CD4-positive, alpha-beta T cell treated with Interleukin-4 for 4 hours (primary cell): ENCODE data around the gene CCDC85A.

Experiments used
- DNase-seq: peaks from one replicate; pipeline ENCODE4 v3.0.0-alpha.2; 2020

CCDC85A gene

DNA sequence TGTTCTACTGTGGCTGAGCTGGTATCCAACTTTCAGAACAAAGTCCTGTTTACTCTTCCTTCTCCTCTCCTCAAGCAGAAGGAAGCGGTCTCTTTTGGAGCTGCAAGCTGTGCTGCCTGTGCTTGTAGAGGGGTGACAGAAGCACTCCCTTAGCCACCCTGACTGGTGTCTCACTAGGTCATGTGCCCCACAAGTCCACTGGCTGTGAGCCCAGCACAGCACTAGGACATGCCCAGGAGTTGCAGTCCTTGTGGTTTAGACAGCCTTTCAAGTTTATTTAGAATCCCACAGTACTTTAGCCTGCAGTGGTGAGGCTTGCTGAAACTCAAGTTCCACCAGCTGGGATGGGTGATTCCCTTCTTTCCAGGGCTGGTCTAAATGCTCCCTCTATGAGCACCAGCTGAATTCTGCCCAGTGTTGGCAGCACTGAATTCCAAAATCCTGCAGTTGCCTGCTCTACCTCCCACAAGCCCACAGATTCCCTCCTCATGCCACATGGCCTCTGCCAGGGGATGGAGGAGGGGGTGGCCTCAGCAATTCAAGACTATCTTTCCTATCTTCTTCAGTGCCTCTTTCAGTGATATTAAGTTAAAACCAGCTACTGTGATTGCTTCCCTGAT lies 61.2 kb downstream of the CCDC85A start:
- DNase-seq = no peak

DNA sequence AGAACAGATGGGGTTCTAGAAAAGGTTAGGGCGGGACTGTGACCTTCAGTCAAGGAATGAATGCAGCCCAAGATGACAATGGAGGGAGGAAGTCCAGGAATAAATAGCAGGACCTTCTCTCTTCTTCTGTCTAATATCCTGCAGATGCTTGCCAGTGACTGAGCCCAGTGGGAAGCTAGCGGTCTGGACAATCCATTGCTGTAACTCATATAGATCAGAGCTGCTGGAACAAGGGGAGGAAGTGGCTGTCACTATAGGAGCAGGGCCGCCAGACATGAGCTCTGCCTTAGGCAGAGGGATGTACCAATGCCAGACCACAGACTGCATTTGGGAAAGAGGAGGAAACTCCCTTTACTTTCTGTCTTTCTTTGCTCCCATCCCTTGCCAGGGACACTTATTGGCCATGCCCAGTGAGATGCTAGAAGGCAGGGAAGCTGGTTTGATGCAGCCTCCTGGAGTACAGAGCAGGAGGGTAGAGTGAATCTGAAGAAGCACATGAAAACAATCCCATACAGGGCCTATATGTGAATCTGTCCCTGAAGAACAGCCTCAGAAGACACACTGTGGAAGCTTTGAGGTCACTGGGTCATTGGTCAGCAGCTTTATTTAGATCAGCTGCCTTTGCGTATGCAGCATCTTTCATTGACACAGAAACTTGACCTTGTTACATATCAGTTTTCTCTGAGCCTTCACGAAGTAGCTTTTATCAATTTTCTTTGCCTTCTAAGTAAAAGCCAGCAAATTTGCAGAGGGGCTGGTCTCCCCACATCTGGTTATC lies 65.4 kb downstream of the CCDC85A start:
- DNase-seq = no peak

DNA sequence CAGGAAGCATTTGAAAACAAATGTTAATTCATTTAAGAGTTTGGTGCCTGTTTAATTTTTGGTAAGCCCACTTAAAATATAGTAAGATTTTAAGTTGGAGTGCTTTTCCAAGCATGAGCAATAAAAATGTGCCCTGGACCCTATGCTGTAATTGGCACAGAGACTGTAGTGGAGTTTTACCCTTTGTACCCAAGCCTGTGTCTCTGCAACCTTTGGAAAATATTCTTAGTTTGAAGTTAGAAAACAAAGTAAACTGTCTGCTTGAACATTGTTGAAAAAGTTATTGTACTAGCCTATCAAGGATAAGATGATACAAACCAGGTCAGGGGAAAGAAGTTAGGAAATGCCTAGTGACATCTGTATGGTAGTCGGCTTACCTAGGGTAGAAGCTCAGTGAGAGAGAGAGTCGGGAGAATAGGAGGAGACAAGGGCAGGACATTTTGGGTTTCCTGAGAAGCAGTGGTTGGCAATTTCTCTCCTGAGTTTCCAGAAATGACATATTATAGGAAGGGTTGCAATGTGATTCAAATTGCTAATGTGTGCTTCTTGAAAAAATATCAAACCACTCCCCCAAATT lies 66.5 kb downstream of the CCDC85A start:
- DNase-seq = no peak

DNA sequence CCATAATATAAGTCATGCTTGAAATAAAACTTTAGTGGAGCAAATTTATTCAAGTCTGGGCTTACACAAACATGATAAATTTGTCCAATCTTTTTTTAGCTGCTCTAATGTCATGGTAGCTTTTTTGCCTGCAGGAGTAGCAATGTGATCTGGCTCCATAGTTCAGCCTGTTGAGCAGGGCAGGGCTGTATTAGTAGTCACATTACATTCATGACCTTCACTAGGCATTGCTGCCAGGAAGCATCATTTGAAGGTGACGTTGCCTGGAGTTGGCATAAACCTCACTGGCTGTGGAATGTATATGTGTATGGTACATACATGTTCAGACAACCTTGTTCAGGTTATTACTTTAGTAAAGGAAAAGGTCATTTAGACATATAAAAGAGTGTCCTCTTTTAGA lies 76.6 kb downstream of the CCDC85A start:
- no peak for DNase-seq

DNA sequence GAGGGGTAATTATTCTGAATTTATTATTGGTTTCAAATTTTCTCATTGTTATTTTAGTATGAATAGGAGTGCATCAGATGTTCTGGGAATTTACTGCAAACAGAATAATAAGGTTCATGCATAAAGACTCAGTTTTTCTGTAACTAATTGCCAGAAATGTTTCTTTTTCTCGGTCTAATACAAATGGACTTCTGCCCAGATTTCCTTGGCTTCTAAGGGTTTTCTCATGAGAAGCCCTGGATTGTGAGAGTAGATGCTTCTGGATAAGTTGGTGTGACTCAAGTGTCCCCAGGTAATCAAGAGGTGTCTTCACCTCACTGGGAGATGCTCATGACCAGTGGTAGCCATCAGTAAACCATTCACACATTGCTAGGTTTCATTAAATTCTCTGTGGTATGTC lies 78.5 kb downstream of the CCDC85A start:
- no peak for DNase-seq

DNA sequence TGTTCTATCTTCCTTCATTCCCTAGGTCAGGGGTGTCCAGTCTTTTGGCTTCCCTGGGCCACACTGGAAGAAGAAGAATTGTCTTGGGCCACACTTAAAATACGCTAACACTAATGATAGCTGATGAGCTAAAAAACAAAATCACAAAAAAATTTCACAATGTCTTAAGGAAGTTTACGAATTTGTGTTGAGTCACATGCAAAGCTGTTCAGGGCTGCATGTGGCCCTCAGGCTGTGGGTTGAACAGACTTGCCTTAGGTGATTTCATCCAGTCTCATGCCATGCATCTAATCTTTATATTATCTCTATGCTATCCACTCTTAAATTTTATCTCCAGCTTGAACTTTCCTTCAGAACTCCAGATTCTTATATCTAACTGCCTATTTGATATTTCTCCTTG lies 80.1 kb downstream of the CCDC85A start:
- no peak for DNase-seq

DNA sequence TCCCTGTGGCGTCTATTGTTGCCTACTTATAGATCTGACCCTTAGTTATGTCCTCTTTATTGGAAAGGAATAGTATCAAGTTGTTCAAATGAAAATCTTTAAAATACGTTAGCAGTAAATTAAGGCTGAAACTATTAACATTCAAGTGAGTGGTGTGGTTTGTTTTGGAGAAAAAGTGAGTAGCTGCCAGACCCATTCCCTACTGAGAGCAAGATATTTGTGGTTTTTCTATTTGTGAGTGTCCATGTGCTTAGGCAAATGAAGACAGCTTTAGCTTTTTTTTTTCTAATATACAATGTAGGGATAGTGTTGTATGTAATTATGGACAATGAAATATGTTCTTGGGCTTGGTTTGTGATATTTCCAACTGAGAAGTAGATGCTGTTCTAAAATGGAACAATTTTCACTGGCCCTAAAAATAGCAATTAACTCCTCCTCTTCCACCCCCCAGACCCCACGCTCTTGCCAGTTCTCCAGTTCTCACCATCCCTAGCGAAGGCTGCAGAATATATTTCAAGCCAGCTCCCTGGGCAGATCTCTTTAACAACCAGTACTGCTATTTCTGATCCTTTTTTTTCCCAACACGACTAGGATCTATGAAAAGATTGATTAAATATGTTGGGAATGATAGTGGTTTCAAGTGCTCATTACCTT lies 83.1 kb downstream of the CCDC85A start:
- DNase-seq = no peak

DNA sequence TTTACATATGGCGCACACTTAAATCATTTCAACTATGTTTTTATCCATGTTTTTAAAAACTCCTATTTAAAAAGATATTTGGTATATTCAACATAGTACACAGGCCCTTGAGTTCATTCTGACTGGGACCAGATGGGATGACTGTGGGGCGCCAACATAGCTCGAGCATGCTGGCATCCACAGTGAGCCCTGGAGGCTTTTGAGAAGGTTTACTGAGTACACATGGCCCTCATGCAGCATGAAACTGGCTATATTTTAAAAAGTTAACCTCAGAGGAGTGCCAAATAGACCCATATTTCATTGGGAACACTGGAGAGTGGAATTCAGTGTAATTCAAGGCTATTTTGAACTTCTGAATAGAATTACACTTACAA lies 83.6 kb downstream of the CCDC85A start:
- DNase-seq = no peak

DNA sequence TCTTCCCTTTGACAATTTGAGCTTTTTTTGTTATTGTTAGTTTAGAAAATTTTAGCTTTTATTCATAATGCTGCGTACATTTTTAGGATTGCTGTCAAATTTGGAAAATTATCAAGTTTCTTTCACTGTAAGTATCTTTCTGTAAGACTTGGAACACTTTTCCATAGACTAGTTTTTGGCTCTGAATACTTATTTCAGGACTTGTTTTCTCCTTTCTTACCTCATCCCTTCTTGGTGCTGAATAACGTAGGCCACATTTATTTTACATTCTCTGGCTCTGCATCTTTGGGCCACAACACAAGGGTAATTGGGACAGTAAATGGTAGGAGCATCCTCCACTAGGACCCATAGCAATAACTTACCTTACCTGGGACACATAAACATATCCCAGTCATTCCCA lies 85.1 kb downstream of the CCDC85A start:
- DNase-seq = no peak

DNA sequence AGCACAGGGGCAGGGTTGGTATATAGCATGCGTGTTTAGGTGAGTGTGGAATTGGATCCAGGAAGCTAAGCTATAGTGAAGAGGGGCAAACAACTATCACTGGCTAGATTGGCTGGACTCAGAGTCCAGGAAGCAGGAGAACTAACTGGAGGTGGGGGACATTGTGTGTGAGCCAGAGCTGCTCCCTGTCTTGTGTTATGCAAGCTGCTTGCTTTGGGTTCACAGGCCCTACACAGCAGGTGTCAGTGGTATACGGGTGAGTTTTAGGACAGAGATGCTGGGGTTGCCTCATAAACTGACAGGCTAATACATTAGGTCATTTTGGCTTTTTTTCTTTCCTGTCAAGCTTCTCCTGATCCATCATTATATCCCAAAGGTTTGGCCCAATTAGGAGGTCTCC lies 87.5 kb downstream of the CCDC85A start:
- no peak for DNase-seq

DNA sequence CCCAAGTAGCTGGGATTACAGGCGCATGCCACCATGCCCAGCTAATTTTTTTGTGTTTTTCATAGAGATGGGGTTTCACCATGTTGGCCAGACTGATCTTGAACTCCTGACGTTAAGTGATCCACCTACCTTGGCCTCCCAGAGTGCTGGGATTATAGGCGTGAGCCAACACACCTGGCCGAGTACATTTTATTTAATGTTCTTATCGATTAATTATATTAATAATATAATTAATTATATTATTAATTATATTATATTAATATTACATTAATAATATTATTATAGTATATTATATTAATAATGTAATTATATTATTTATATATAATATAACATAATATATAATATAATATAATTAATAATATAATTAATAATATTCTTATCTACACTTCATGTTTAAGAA lies 101.4 kb downstream of the CCDC85A start:
- DNase-seq = no peak

DNA sequence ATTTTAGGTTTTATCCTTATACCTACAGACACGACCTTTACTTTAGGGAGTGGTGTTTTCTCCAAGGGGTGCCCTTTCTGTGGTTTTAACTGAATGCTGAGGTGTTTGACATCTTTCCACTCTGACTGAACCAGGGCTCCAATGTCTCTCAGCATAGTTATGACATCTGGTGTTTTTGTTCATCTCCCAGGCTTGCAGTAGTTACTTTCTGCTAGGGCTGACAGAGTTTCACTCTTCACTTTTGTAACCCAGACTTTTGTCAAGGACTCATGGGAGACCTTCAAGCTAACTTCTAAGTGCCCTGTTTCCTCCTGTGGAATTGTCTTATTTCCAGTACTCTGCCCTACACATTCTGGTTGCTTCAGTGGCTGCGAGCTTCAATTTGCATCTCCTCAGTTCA lies 103.1 kb downstream of the CCDC85A start:
- no peak for DNase-seq

DNA sequence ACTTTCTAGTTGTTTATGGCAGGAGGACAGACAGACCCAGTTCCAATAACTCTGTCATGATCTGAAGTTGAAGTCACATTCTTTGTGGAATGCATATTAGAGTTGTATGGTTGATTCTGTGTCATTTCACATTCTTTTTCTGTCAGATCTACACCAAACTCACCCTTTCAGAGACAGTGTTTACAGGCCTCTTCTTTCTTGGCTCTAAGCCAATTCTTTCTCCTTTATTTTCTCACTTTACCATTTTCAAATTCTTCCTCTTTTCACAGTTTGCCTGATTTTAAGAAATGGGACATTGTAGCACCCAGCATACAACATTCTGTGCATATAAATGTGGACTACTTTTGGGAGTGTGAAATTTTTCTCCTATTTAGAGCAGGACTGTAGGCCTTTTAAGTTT lies 103.7 kb downstream of the CCDC85A start:
- no peak for DNase-seq

DNA sequence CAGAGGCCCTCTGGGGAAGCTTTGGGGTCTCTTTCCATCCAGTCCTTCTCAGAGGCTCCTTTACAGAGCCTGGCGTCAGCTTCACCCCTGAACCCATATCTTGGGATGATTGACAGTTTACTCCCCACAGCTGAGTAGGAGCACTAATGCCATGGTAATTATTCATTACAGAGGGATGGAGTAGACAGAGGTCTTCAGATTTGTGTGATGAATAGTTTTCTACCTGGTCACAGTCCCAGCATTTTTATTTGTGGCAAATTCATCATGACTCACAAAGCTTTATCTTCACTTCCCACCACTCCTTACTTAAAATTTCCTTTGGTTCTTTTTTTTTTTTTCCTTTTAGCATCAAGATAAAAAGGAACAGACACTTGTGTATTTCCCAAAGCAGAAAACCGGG lies 104.2 kb downstream of the CCDC85A start:
- DNase-seq = no peak

DNA sequence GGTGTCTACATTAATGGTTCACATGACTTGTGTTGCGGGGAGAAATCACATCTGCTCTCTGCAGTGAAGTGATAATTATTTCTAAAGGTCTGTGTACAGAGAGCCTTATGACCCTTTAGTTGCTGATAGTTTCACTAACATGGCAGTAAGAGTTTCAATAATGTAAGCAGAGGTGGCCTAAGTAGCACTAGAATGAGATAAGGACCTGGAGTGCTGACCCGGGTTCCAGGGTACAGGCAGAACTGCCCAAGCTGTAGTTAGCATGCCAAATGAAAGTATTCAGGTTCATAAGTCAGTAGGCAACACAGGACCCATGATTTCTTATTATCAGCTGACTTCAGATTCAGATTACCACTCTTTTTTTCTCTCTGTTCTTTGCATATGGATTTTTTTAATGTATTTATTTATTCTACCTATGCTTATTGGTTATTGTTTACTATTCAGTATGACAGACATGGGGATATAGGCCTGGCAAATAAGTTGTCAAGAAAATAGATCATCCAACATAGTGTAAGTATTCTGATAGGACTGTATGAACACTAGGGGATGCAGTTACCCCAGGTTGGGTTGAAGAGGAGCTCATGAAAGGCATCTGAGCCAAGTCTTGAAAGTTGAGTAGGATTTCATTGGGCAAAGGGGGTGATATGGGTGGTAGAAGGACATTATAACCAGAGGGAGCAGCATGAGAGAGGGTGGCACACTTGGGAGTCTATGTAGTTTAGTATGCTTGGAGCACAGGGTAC lies 105.2 kb downstream of the CCDC85A start:
- DNase-seq = no peak

DNA sequence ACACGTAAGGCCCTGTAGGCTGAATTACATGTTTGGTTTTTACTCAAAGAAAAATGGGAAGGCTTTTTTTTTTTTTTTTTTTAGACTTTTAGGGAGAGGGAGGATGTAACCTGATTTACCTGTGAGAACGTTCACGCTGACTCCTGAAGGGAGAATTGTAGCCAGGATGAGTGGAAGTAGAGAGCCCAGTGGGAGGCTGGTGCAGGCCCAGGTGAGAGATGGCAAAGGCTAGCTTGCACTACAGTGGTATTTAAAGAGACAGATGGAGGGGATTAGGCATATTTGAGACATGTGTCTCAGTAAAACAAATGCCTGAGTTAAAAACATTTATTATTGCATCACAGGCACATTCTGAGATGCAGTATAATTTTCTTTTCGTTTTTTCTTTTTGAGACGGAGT lies 107.9 kb downstream of the CCDC85A start:
- no peak for DNase-seq

DNA sequence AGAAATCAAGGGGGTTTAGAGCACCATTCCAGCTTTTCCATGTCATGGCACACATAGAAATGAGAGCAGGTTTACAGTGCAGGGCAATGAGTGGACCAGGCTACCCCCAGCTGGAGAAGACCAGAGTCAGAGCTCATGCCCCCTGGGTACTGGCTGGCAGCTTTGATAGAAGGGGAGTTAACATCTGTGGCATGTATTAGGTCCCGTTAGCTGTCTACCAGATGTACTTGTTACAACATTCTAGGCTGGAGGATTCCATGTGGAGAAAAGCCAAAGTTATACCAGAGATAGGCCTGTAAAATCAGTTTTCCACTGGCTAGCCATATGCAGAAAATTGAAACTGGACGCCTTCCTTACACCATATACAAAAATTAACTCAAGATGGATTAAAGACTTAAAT lies 109.2 kb downstream of the CCDC85A start:
- DNase-seq = no peak

DNA sequence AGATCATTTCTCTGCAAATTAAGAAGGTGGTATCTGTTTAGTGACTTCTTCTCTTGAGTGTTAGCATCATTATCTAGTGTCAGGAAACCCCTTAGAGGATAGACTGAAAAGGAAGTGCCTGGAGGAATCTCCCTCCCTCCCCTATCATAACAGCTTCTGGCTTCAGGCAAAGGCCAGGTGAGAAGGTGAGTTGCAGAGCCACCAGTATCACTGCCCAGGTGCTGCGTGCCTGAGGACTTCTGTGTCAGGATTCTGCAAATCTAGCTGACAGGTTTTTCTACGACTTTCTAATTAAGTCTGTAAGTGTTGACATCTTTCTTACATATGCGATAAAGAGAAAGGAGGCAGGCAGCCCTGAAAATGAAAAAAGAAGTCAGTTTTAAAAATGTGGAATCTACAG lies 111.9 kb downstream of the CCDC85A start:
- no peak for DNase-seq

DNA sequence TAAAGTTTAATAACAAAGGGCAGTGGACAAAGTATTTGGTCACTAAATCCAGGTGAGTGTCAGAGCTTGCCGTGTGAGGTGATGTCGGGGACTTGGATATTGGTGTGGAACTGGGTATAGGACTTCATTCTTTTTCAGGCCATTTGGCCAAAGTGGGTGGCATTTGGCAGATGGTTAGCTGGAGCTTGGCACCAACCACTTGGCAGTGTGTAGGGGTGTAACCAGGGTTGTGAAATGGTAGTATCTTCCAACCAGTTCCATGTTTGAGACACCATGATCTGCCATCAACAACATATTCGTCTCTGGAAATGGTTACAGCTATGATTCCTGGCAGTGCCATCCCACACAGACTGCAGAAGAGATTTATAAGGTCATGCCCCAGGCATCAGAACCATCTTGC lies 113.9 kb downstream of the CCDC85A start:
- DNase-seq = no peak

DNA sequence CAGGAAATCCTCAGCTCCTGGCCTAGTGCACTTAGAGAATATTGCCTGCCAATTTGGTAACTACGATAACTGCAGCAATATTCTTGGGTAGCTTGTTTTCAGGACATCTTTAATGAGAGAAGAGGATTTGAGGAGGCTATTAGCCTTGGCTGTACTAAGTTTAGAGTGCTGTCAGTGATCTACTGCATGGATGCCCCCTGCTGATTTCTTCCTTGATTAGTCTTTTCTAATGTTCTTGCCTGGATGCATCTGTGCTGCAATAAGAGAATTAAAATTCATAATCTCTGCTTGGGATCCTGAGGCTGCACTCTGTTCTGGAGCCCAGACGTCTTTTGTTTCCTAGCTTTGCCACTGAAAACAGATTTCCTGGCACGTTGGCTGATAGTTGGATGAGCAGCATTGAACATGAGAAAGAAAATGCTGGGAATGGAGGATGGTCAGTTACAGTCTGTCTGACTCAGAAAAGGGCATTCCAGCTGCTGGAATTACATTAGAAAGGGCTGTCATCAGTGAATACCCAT lies 115.4 kb downstream of the CCDC85A start:
- DNase-seq = no peak

DNA sequence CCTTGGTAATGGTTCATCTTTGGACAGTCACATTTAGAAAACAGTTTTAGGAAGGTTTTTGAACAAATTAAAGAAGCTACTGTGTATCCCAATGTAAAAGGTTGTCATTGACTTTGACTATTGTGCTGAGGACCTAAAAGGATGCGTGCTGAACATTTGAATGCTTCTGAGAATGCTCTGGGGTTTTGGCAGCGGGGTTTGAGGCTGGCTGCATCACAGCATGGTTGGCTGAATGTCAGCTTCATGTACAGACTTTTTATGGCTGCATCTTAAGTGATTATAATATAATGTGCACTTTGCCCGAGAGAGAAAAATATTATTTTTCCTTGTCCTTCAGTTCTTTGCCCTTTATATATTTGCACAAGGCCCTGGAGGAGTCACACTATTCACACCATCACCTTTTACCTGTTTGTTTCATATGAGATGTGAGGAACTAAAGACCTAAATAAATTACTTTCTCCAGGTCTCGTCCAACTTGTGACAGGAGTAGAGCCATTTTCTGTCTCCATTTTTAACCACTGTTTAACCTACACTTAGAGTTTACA lies 125.9 kb downstream of the CCDC85A start:
- no peak for DNase-seq

DNA sequence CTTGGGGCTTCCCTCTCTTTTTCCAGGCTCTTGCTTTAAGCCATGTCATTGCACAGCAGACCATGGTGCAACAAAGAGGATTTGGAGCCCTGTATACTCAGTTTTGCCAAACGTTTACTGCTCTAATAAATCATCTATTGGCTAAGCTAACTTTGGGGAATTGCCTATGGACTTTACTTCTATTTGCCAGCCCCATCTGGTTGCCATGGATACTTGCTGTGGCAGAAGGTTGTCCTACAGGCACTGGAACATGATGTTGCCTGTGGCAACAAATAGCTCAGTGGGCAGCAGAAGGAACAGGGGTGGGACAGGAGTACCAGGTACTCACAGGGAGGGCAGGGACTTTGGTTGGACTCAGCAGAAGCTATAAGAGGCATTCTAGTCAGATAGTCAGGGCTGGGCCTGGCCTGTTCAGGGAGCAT lies 129.7 kb downstream of the CCDC85A start:
- no peak for DNase-seq

DNA sequence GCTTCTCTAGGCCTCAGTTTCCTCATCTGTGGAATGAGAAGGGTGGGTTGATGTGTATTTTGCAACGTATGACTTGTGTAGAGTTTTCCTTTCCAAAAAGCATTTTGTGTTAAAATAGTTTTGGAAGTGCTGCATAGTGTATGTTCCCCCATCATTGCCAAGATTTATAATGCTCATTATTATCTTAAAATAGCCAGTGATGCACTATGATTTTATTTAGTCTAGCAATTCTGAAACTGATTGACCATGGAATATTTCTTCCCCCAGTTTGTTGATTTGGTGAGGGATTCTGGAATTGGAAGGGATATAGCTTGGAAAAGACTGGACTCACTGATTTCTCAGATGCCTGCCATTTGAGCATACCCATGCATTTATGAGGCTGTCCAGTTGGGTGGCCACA lies 130.6 kb downstream of the CCDC85A start:
- DNase-seq = no peak
